Common myeloid progenitor, CD34-positive (primary cell): ENCODE results near the gene RAD51B.

Experiments
- CTCF ChIA-PET: fragments of 350-600 bp; sonication (Branson Sonifier 250); formaldehyde crosslinking; loops from one replicate; lab custom pipeline; 2021; ENCODE audit warnings: antibody characterized with exemption; lab: Charles Lee
- POLR2A ChIA-PET: fragments of 350-600 bp; sonication (Branson Sonifier 250); formaldehyde crosslinking; loops from one replicate; lab custom pipeline; 2021; ENCODE audit warnings: antibody characterized with exemption; lab: Charles Lee
- DNase-seq, 3 donors: peaks; one replicate each; pipeline versions ENCODE4 v3.0.0 to v3.0.0-alpha.2; 2013
- H3K27ac ChIP-seq, 2 experiments: 1 replicate in 1 of 2; 2 replicates in 1 of 2; pipeline ENCODE4 v1.7.0; 2013; ENCODE audit warnings: inconsistent platforms in 2 of 2, low read length in 2 of 2, mild to moderate bottlenecking in 2 of 2, low read depth in 1 of 2, moderate library complexity in 1 of 2; ENCODE audit not compliant: severe bottlenecking in 2 of 2, insufficient read depth in 1 of 2, poor library complexity in 1 of 2
- H3K27me3 ChIP-seq, 5 experiments: replicated peaks in 2 of 5; 1 replicate in 3 of 5; 2 replicates in 2 of 5; pipeline versions ENCODE4 v1.6.1 to v1.7.0; 2013; ENCODE audit warnings: low read length in 4 of 5, mild to moderate bottlenecking in 2 of 5, moderate library complexity in 2 of 5, inconsistent platforms in 1 of 5; ENCODE audit not compliant: insufficient read depth in 5 of 5, control insufficient read depth in 4 of 5
- H3K36me3 ChIP-seq, 4 experiments: 1 replicate in 2 of 4; 2 replicates in 2 of 4; pipeline versions ENCODE4 v1.6.1 to v1.7.0; 2013; ENCODE audit warnings: low read length in 3 of 4, control low read depth in 1 of 4, mild to moderate bottlenecking in 1 of 4; ENCODE audit not compliant: control insufficient read depth in 4 of 4, insufficient read depth in 4 of 4
- H3K4me1 ChIP-seq, 4 experiments: 1 replicate in 3 of 4; 2 replicates in 1 of 4; pipeline versions ENCODE4 v1.6.1 to v1.7.1; 2013; ENCODE audit warnings: low read length in 3 of 4, mild to moderate bottlenecking in 3 of 4, control low read depth in 1 of 4, inconsistent platforms in 1 of 4, moderate library complexity in 1 of 4; ENCODE audit not compliant: control insufficient read depth in 4 of 4, insufficient read depth in 4 of 4; ENCODE audit errors: control extremely low read depth in 1 of 4
- H3K4me3 ChIP-seq, 7 experiments: 1 replicate in 4 of 7; 2 replicates in 3 of 7; pipeline versions ENCODE4 v1.5.1 to v1.7.0; 2013; ENCODE audit warnings: mild to moderate bottlenecking in 7 of 7, low read length in 6 of 7, moderate library complexity in 6 of 7, inconsistent platforms in 2 of 7, low read depth in 2 of 7, control low read depth in 1 of 7; ENCODE audit not compliant: insufficient read depth in 4 of 7, control insufficient read depth in 1 of 7; ENCODE audit errors: extremely low read depth in 1 of 7
- H3K9me3 ChIP-seq, 5 experiments: 1 replicate in 4 of 5; 2 replicates in 1 of 5; pipeline versions ENCODE4 v1.6.1 to v1.7.1; 2013; ENCODE audit warnings: low read length in 4 of 5, mild to moderate bottlenecking in 2 of 5, inconsistent platforms in 1 of 5, low read depth in 1 of 5, moderate library complexity in 1 of 5; ENCODE audit not compliant: control insufficient read depth in 4 of 5, insufficient read depth in 2 of 5; ENCODE audit errors: control extremely low read depth in 1 of 5
- WGBS: methylation state at CpG from one replicate; pipeline ENCODE4 v1.1.5; 2013; ENCODE audit not compliant: insufficient coverage; 5-methylcytosine and 5-hydroxymethylcytosine counted together

Gene RAD51B

DNA sequence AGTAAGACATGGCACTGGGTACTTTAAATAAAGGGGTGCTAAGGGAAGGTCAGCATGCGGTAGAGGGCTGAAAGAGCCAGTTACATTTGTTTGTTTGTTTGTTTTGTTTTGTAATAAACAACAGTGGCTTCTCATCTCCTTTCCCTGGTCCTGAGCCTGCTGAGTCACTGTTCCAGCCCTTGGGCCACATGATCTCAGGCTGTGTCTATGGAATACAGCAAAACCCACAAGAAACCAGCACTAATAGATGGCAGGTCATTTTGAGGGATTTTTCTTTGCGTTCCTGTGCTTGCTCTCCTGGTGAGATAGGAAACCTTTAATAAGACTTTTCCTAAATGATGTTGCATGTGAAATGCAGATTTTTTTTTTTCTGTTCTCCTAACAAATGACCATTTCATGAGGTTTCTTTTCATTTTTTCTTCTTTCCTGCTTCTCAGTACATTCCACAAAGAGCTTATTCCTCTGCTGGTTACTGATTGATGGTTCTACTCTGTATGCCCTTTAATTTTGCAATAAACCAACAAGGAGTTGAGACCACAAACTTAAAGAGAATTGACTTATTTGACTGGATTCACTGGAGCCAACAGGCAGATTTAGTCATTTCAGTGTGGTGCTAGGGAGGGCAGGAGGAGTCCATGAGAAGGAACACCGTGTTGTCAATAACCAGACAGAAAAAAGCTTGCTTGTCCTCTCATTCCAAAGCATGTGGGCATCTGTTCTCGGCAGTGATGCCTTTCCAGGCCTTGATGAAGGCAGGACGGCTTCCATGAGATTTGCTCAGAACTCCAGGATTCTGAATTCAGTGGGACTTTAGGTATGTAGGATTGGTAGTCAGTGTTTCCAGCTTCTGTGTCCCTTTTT lies 459.2 kb downstream of the RAD51B start:
- POLR2A ChIA-PET: no interaction called here
- Histone ChIP-seq H3K9me3 (no peaks in the 10 kb centered on the region), H3K36me3 (no peaks in the 10 kb centered on the region), H3K4me3 (peak overlapping the region in 1 of 7 experiments; percentile 4), H3K27me3 (no peaks in the 10 kb centered on the region), H3K27ac (no peak overlapping the region), H3K4me1 (peaks cover 5 to 28% (median 18%) of the 10 kb centered on the region in 4 experiments)
- CTCF ChIA-PET: no interaction called here
- 96% methylated on average over 3 of the region's 5 CpGs for WGBS
- DNase-seq: no peak

DNA sequence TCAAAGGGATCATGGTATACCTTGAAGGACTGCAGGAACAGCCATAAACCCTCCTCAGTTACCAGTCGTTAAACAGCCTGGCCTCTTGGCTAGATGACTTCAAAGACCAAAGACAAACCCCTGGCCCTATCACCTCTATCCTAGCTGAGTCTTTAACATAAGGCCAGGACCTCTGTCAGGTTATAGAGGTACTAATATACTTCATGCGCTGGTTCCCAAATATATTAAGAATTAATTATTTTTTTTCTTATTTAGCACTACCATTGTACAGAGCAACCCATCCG lies 459.8 kb downstream of the RAD51B start:
- H3K27me3 ChIP-seq: no peaks in the 10 kb centered on the region
- WGBS: 100% methylated on average over 1 of the region's 3 CpGs
- H3K27ac ChIP-seq: no peak overlapping the region
- ChIA-PET CTCF (no interaction called here), POLR2A (no interaction called here)
- H3K4me1 ChIP-seq: peaks cover 5 to 32% (median 24%) of the 10 kb centered on the region in 4 experiments
- no peaks in the 10 kb centered on the region for H3K9me3 ChIP-seq
- no peak overlapping the region for H3K4me3 ChIP-seq
- DNase-seq: no peak
- H3K36me3 ChIP-seq: no peaks in the 10 kb centered on the region

DNA sequence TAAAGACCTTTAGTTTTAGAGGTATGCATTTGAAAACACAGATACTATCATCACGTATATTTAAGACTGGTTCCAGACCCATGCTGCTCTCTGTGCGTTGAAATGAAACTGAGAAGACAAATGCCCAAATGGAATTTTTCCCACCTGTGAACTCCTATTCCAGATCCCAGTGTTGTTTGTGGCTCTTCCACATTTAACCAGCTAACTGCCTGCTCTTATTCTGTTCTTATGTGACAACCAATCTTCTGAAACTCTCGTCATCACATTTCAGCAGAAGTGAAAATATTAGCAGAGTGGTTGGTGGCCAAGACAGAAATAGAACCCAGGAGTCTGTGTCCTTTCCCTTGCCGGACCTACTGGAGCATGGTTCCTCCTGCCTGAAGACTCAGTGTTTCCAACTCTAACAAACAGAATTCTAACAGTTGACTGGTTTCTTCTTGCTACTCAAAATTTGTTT lies 460.2 kb downstream of the RAD51B start:
- ChIA-PET POLR2A (no interaction called here), CTCF (no interaction called here)
- Histone ChIP-seq H3K27me3 (no peaks in the 10 kb centered on the region), H3K4me3 (no peak overlapping the region), H3K4me1 (peaks cover 4 to 36% (median 27%) of the 10 kb centered on the region in 4 experiments), H3K9me3 (no peaks in the 10 kb centered on the region), H3K36me3 (no peaks in the 10 kb centered on the region), H3K27ac (no peak overlapping the region)
- no peak for DNase-seq
- 100% methylated on average over 3 of the region's 4 CpGs for WGBS

DNA sequence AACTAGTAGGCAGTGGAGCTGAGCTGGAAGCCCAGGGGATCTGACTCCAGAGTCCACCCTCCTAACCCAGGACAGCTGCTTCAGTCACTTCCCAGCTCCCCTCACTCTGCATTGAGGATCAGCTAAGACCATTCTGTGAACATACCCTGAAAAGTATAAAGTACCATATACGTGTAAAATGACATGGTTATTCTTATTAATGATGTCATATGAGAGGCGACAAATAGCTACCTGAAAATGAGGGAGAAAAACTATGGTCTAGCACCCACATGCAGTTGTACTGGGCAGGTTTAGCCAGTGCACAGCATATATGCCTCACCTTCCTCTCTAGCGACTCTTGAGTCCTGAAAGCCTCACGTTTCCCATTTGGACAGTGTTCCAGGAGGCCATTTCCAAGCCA lies 461.9 kb downstream of the RAD51B start:
- WGBS: 95% methylated on average over 3 of the region's 4 CpGs
- H3K27ac ChIP-seq: no peak overlapping the region
- H3K36me3 ChIP-seq: no peaks in the 10 kb centered on the region
- CTCF ChIA-PET: interaction anchor here (2.1 kb wide), 1 partner anchor 29 kb away, joined by 6 read pairs; no protein-coding TSS in a partner anchor
- H3K4me3 ChIP-seq: no peak overlapping the region
- H3K9me3 ChIP-seq: no peaks in the 10 kb centered on the region
- H3K4me1 ChIP-seq: peaks cover 8 to 45% (median 41%) of the 10 kb centered on the region in 4 experiments
- H3K27me3 ChIP-seq: no peaks in the 10 kb centered on the region
- DNase-seq: no peak
- POLR2A ChIA-PET: no interaction called here

DNA sequence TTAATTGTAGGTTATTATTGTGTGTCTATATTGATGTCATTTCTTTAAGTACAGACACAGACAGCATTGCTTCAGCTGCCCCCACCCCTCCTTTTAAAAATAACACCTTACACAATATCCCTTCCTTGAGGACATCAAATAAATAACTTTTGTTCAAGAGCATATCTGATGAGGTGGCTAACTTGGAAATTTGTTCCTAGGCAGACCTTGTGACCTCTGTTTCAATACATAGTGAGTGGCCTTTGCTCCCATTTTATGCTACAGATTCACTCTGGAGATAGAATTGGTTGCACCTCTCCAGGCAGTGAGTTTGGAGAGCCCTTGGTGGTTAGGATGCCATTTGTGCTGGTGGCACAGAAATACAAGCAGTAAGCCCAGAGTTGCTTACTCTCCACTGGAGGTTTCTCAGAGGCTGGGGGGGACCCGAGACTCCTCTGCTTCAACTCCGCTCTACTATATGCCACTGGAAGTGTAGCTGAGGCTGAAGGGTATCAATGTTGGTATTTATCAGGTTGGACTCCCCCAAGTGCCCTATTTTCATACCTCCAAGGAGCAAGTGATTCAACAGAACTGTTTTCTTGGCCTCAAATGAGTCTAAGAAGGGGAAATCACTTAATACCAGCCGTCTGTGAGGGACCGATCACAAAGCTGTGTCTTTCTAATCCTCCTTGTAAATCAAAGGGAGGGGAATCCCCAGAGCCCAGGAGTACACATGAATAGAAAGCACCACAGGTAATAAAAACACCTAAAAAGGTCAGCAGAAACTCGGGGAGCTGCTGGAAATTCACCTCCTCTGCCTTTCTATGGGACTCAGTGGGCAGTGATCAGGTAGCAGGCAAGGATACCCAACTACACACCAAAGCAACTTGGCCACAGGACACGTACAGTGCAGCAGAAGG lies 463.1 kb downstream of the RAD51B start:
- Histone ChIP-seq H3K4me1 (peaks cover 8 to 50% (median 44%) of the 10 kb centered on the region in 4 experiments), H3K27me3 (no peaks in the 10 kb centered on the region), H3K36me3 (no peaks in the 10 kb centered on the region), H3K27ac (no peak overlapping the region), H3K9me3 (no peaks in the 10 kb centered on the region), H3K4me3 (peak overlapping the region in 1 of 7 experiments; percentile 13)
- peak in 2 of 3 donors; percentile 60 to 74 for DNase-seq
- ChIA-PET POLR2A (no interaction called here), CTCF (interaction anchor here (1.2 to 2.1 kb wide), 3 partner anchors 30 to 532 kb away, joined by 3 to 6 read pairs (median 5); no protein-coding TSS in a partner anchor)
- 57% methylated on average over 3 of the region's 6 CpGs for WGBS

DNA sequence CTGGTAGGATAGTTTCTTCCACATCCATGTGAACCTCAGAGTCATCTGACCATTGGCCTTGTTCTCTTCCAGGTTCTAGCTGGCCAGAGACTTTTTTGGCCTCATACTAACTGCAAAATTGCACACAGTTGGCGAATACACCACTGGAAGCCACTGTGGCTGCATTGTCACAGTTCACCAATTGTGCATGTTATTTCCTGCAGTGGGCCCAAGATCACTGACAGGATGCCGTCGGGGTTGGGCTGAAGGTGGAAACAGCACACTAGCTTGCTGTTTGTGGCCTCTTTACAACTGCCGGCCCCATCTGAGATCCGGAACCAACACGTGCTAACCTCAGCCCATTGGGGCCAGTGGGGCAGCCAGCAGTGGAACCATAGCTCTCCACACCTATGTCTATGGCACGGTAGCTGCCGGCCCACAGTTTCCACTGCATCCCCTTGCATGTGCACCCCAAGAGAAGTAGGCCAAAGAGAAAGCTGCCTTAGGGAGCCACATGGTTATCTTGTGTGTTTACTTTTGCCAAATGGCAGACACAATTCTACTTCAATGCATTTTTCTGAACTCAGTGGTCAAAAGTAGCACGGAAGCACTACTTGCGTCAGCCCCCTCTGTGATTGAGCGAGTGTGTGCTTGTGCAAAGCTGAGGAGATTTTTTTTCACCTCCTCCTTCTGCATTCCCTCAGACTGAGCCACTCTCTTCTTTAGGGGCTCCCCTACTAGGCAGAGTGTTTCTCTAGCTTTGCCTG lies 464.0 kb downstream of the RAD51B start:
- WGBS: 36% methylated on average over 5 of the region's 11 CpGs
- CTCF ChIA-PET: interaction anchor here (1.2 to 2.1 kb wide), 3 partner anchors 31 to 531 kb away, joined by 3 to 6 read pairs (median 5); no protein-coding TSS in a partner anchor
- H3K9me3 ChIP-seq: no peaks in the 10 kb centered on the region
- H3K36me3 ChIP-seq: no peaks in the 10 kb centered on the region
- POLR2A ChIA-PET: no interaction called here
- no peaks in the 10 kb centered on the region for H3K27me3 ChIP-seq
- H3K27ac ChIP-seq: no peak overlapping the region
- peak overlapping the region in 1 of 7 experiments; percentile 13 for H3K4me3 ChIP-seq
- DNase-seq: peak in 2 of 3 donors; percentile 57 to 70
- H3K4me1 ChIP-seq: peaks cover 8 to 47% (median 44%) of the 10 kb centered on the region in 4 experiments
